ENCODE data around the gene CYP8B1. TPM values are rescaled to one million over a fixed set of nuclear protein-coding genes. Genes with fewer than 3 reads are reported as not detected.

Gene CYP8B1
- total and polyA plus RNA-seq, 2 of the 8 experiments (the other 6 are each of a cell fraction or from before 2014, with no cell fraction given): not detected

DNA sequence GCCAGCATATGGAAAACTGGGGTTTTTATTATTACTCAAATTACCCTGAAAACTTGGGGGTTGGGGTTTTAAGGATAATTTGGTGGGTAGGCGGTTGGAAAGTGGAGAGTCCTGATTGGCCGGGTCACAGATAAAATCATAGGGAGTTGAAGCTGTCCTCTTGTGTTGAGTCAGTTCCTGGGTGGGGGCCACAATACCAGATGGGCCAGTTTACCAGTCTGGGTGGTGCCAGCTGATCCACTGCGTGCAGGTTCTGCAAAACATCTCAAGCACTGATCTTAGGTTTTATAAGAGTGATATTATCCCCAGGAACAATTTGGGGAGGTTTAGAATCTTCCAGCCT is 25.4 kb upstream of the CYP8B1 start (continued):
- no peak for TF ChIP-seq ZNF274 (IDR thresholded peaks at IDR 0.05; ENCODE audit: borderline replicate concordance, extremely low read depth, low read length)
- TF ChIP-seq EZH2 (IDR thresholded peaks at IDR 0.05; ENCODE audit: low read depth, low read length, severe bottlenecking): no peak
- TF ChIP-seq CEBPB (IDR thresholded peaks at IDR 0.05; ENCODE audit: low read depth, low read length): no peak
- TF ChIP-seq SP1 (IDR thresholded peaks at IDR 0.05; ENCODE audit: low read depth, low read length): no peak

Data from H1 (cell line).